Activated naive CD4-positive, alpha-beta T cell treated with Interleukin-2 at 50 U/mL for 16 hours (primary cell): ENCODE results near the gene NADSYN1.

Experiments
- DNase-seq: peaks from one replicate; pipeline ENCODE4 v3.0.0-alpha.2; 2020

Gene NADSYN1

DNA sequence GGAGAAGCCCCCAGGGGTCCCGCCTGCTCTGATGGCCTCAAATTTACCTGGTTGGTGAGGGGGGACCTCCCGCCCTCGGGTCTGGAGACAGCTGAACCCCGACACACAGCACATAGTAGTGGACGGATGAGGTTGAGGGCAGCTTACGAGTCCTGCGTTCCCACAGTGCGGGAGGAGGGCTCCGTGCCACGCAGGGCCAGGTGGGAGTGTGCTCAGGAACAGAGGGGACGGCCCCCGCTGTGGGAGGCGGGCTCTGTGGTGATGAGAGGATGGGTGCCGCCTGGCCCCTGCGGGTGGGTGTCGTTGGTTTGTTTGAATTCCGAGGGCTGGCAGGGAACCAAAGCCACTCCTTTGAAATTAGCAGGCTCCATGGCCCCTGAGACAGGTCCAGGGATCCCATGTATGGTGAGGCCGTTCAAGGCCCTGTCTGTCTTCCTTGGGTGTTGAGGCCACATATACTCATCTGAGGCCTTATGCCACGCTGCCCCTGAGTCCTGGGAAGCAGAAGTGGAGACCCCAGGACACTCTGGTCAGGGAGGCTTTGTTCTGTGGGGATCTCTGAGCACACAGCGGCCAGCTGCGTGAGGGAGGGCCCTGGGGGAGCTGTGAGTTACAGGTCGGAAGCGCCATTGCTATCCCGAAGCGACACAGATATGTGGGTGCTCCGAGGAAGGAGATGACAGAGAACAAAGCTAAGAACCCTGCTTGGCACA lies 21.9 kb downstream of the NADSYN1 start:
- DNase-seq: no peak

DNA sequence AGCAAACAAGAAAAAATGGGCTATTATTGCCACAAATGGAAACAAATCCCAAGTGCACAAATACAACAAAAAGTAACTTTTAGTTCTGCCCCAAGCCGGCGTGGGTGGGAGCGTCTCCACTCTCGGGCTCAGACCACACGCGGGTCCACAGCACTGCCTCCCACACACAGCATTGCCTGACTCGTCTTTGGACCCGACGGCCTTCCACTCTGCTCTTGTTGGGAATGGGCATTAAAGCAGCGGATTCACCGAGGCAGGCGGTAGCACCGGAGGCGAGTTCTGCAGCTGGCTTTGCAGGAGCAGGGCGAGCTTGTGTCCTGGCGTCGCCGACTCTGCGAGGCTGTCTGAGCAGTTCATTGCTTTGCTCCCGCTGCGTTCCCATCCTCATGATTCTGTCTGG lies 23.0 kb downstream of the NADSYN1 start:
- no peak for DNase-seq

DNA sequence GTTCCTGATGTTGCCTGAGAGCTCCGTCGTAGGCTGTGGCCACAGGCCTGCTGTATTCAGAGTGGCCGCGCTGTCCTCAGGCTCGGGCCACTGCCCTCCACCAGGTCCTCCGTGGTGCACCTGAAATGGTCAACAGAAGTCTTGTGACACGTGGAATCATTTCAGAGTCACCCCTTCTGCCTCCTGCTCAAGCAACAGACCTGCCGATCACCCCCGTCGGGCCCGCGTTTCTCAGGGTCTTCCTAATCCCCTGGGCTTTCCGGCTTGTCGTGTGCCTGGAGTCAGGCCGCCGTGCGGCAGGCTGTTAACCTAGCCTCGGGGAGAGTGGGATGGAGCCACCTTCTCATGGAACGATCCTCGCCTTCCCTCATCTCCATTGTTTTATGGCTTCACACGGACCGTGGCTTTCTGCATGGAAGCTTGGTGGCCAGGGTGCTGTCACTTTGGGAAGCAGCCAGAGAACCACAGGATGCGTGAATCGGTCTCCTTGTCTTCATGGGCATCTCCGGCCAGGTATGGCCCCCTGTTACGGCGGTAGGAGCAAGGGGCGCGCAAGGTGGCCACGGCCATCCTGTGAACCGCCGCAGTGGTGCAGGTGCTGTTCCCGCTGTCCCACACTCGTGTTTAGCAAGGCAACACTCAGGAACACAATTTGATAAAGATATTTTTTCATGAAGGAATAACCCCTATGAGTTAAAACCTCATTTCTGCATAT lies 24.1 kb downstream of the NADSYN1 start:
- no peak for DNase-seq

DNA sequence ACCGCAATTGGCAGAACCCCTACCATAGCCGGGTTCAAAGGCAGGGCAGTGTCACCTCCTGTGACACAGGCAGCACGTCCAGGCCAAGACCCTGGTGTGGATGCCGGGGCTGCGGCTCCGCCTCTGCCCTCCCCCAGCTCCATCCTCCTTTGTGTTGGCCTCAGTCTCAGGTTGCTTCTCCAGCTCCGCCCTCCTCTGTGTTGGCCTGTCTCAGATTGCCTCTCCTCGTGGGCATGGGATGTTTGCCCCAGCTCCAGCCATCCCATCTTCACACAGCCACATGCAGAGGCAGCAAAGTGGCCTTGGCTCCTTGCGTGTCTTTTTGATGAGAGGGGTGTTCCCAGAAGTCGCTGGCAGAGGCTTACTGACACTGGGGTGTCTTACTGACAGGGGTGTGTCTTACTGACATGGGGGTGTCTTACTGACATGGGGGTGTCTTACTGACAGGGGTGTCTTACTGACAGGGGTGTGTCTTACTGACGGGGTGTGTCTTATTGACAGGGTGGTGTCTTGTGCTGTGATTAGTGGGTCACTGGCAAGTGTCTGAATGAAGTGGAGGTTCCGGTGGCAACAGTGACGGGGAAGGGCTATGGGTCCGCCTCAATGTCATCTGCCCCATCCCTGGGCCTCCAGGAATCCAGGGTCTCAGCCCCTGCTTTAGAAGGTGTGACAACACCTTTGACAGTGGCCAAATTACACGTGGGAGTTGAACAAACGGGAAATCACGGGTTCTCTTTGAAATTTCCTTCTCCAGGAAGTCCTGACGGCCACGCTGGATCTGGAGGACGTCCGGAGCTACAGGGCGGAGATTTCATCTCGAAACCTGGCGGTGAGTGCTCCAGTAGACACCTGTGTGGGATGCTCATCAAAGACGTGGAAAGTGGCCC lies 24.9 kb downstream of the NADSYN1 start:
- DNase-seq: no peak

DNA sequence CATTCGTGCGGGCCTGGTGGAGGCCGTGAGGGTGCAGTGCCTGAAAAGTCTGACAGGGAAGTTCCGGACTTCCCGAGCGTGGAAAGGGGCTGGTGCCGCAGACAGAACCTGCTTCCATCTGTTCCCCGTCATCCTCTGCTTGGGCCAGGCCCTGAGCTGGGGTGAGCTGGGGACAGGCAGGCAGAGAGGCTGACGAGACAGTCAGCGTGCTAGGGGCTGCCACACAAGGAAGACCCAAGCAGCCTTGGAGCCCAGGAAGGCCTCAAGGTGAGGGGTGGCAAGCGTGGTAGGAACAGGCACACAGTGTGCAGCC lies 25.5 kb downstream of the NADSYN1 start:
- DNase-seq: no peak

DNA sequence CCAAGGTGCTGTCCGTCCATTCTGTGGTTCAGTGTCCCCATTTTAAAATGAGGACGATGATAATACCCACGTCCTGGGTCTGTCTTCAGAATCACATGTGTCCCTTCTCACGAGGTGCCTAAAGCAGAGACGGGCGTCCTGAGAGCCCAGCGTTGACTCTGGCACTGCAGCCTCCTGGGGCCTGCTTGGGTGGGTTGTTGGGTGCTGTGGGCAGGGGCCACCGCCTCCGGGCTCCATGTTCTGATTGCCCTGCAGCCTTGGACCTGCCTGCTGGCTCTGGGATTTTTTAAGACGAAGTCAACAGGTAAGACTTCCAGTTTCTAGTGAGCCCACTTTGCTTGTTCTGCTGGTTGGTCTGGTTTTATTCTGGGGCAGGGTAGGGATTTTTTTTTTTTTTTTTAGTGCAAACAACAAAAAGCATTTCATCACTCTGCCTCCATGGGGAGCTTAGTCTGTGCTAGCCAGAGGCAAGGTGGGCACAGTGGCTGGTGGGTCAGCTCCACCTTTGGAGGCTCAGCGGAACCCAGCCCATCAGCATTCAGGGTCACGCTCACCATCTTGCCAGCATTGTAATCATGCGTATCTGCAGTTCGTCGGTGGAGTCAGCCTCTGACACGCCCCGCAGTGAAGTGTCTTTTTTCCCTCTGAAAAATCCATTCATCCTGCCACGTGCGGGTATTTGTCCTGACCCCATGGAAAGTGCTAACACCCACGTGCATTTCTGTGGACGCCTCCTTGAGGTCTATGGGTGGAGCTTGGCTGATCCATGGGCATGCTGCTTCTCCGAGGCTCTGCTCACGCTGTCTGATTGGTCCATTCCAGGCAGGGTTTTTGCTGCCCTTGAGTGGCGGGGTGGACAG lies 28.3 kb downstream of the NADSYN1 start:
- no peak for DNase-seq

DNA sequence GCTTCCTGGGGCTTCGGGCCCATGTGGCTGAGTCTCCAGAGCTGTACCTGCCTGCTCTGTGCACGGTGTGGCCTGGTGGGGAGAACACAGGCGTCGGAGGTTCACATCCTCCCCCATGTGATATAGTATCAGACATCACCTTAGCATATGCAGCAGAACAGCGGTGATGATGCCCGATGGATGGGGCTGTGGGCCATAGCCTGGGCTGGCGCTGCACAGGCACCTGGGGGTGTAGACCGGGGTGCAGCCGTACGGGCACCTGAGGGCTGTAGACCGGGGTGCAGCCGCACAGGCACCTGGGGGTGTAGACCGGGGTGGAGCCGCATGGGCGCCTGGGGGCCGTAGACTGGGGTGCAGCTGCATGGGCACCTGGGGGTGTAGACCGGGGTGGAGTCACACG lies 29.2 kb downstream of the NADSYN1 start:
- DNase-seq: no peak

DNA sequence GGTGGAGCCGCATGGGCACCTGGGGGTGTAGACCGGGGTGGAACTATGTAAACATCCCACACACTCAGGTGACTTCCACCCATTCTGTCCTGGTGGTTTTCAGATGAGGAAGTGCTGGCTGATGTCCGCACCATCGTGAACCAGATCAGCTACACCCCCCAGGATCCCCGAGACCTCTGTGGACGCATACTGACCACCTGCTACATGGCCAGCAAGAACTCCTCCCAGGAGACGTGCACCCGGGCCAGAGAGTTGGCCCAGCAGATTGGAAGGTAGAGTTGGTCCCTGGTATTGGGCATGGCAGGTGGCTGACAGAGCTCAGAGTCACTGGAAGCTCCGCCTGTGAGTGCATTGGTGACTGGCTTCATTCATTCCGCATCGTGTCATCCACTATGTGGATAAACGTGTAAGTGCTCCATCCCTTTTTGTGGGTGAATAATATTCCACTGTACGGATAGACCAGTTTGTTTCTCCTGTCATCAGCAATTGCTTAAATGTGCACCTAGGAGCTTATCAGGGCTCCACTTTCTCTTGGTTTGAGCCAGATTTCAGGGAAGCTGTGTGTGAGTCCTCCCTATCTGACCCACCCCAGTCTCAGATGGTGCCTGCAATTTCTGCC lies 29.9 kb downstream of the NADSYN1 start:
- no peak for DNase-seq

DNA sequence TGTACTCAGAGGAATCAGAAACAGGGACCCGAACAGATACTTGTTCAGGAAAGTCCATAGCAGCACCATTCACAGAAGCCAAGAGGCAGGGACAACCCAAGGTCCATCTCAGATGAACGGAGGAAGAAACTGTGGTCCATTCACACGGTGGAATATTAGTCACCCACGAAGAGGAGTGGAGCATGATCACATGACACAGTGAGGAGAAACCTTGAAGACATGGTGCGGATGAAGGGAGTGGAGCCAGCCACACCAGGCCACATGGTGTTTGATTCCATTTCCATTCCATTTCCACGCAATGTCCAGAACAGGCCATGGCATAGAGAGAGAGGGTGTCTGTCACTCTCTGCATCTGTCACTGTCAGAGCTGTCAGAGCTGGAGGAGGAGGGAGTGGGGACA lies 30.7 kb downstream of the NADSYN1 start:
- no peak for DNase-seq

DNA sequence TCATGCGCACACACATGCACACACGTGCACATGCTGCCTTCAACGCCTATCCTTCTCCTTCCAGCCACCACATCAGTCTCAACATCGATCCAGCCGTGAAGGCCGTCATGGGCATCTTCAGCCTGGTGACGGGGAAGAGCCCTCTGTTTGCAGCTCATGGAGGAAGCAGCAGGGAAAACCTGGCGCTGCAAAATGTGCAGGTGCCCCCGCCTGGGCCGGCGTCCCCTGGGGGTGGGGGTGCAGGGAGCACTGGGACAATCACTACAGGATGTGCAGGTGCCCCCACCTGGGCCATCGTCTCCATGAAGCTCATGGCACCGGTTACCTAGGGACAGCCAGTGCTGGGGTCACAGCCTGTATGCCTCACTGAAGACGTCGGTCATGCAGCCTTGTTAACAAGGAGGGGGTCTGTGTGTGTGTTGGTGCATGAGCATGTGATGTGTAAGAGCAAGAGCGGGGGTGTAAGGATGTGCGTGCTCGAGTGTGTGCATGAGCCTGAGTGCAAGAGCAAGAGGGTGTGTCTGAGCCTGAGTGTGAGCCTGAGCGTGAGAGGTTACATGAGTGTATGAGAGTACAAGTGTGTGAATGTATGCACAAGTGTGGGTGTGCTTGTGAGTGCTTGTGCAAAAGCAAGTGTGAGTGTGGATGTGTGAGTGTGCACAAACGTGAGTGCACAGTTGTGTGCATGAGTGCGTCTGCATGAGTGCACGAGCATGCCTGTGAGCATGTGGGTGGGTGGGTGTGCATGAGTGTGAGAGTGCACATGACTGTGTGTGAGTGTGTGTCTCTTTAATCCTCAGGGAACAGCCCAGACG lies 31.5 kb downstream of the NADSYN1 start:
- no peak for DNase-seq

DNA sequence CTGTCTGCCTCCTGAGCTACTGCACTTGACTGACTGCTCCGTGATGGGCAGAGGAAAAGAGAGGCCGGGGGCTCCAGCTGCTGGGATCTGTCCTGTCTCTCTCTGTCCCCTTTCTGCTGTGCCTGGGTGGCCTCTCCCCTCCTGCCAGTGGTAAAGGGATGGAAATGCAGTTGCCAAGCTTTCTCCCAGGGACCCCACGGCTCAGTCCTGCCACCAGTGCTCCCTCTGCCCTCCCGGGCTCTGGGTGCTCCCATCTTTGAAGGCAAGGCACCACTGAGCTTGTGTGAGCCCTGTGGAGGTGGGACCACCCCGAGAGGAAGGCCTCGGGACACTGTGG lies 32.0 kb downstream of the NADSYN1 start:
- no peak for DNase-seq

DNA sequence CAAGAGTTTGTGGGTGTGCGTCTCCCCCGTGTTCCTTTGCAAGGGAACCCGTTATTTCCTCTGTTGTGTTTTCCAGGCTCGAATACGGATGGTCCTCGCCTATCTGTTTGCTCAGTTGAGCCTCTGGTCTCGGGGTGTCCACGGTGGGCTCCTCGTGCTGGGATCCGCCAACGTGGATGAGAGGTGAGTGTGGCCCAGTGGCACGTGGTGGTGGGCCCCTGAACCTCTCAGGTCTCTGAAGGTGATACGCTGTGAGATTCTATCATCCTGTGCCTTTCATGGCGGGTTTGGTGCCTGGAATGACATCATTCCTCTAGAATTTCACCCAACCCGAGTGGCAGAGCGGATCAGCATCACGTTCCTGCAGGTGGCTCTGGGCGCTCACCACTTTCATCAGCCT lies 32.5 kb downstream of the NADSYN1 start:
- no peak for DNase-seq

DNA sequence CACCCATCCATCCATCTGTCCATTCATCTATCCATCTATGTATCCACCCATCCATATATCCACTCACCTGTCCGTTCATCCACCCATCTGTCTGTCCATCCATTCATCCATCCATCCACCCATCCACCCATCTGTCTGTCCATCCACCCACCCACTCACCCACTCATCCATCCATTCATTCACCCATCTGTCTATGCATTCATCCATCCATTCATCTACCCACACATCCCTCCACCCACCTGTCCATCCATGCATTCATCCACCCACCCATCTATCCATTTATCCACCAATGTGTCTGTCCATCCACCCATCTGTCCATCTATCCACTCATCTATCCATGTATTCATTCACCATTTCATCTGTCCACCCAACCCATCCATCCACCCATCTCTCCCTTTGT lies 33.3 kb downstream of the NADSYN1 start:
- DNase-seq: no peak

DNA sequence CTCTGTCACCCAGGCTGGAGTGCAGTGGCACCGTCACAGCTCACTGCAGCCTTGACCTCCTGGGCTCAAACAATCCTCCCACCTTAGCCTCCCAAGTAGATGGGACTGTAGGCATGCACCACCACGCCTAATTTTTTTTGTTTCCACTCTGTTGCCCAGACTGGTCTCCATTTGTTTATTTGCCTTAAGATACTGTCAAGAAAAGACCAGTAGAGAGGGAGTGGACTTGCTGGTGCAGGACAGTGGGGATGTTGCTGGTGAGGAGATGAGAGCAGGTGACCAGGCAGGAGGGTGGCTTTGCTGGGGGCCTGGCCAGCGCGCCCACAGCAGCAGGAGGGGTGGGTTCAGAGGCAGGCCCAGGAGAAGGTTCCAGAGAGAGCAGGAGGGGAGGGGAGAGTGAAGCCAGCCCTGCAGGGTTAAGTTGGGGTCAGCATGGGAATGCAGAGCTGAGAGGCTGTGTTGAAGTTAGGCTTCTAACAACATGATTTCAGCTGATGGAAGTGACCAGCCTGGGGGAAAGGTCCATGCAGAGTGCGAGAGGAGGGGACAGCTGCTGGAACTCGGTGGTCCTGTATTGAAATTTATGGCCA lies 35.8 kb downstream of the NADSYN1 start:
- DNase-seq: no peak

DNA sequence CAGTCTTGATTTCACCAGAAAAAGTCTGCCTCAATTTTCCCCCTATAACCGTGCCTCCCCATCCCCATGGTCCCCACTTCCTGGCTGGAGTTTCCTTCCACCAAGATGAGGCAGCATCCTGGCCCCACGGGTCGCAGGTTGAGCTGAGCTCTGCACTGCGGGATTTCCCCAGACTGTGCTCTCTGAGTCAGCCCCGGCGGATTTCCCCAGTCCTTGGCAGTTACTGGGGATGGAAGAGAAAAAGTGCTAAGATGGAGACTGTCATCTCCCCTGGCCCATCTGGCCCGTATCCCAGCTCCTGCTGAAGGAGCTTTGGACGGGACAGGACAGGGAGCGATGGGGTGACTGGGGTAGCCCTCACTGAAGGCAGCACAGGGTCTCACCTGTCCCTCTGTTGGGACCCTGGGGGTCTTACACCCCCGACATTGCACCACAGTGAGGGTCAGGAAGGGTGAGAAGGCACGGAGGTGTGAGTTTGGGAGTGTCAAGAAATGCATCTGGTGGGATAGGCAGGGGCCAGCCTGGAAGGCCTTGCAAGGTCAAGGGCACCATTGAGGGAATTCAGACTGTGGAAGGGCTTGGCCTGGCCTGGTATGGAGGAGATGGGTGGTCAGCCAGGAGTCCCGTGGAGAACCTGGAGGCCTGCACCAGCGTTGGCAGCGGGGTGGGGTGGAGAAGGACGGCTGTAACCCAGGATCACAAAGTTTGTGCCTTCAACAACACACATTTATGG lies 36.5 kb downstream of the NADSYN1 start:
- DNase-seq: peak; percentile 61

DNA sequence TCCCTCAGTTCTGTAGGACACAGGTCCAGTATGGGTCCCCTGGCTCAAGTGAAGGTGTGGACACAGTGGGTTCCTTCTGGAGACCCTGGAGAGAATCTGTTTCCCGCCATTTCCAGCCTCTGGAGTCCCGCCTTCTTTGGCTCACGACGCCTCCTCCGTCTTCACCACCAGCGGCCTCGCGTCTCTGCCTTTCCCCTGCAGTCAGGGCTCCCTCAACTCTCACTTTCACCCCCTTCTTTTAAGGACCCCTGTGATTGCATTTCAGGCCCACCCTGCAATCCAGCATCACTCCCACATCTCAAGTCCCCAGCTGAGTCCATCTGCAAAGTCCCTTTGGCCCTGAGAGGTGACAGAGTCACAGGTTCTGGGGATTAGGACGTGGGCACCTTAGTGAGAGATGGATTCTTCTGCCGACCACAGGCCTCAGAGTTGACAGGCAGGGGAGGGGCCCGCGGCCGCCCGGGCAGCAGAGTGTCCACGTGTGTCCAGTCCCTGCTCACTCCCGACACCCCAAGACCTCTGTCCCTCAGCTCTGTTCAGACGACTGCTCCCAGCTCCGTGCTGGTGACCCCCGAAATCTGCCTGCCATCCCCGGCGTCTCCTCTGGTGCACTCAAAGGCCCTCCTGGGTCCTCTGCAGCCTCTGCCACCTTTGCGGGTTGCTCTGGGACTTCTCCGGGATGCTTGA lies 37.2 kb downstream of the NADSYN1 start:
- DNase-seq: no peak

DNA sequence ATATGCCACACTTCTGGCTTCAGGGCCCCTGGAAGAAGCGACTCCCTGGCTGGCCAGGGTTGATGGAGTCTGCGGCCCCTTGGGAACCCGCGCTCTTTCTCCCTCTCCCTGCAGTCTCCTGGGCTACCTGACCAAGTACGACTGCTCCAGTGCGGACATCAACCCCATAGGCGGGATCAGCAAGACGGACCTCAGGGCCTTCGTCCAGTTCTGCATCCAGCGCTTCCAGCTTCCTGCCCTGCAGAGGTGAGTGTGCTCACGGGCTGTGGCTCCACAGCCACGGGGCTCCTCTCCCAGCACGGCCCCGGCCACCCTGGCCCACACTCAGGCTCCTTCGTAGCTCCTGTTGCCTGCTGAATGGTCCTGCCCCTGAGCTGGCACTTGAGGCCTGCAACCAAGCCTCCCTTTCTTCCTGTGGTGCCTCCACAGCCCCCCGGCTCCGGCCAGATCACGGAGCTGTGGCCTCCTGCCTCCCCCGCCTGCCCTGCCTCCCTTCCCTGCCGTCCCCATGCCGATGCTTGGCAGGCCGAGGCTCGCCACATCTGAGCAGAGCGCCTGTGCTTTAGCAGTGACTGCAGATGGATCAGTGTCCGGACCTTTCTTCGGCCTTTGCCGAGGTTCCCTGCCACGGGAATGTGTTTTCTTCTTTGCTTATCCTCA lies 37.9 kb downstream of the NADSYN1 start:
- no peak for DNase-seq

DNA sequence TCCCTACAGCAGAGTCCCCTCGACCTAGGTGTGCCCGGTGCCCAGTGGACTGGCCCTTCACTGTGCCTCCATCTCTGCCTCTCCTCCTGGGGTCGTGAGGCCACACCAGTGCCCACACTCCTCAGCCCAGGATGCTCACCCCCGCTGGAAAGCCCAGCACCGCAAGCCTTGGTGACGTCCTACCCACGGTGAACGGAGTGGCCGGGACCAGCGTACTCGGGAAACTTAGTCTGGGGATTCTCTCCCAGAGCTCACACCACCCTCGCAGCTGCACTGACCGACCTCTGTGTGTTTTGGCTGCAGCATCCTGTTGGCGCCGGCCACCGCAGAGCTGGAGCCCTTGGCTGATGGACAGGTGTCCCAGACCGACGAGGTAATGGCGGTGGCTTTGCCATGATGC lies 38.5 kb downstream of the NADSYN1 start:
- DNase-seq: no peak

DNA sequence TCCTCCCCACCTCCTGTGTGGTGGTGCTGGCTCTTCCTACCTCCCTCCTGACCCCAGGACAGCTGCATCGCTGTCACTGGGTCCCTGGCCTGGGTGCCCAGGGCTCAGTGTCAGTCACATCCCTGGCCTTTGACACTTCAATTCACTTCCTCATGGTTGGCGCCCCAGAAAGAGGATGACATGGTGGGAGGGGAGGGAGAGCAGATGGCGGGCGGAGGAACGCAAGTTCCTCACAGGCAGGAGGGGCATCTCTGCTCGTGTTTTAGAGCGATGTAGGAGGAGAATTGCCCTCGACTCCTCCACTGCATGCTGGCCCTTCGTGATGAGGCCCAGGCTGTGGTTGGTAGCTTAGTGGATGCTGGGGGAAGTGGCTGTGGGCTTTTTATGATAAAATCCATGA lies 38.9 kb downstream of the NADSYN1 start:
- DNase-seq: no peak
